K562 (cell line): ENCODE results near the gene NDUFS6.

Experiments
- HDAC6 ChIP-seq: IDR thresholded peaks from 2 replicates; pipeline ENCODE4 v1.6.1; 2012; ENCODE audit warnings: low read depth, mild to moderate bottlenecking, control low read depth, inconsistent platforms, low read length, moderate library complexity
- TF ChIP-seq, protein P1 (sequence below), 3 experiments: IDR thresholded peaks in 2 of 3; conservative IDR thresholded peaks in 1 of 3; 2 replicates each; pipeline ENCODE4 v1.5.1; 2011 to 2012; ENCODE audit warnings: low read length in 3 of 3, mild to moderate bottlenecking in 3 of 3, control low read depth in 2 of 3, improper control_type of control experiment in 1 of 3, inconsistent platforms in 1 of 3, low read depth in 1 of 3, mixed read lengths in 1 of 3, moderate library complexity in 1 of 3; ENCODE audit not compliant: insufficient read depth in 2 of 3

DNA sequence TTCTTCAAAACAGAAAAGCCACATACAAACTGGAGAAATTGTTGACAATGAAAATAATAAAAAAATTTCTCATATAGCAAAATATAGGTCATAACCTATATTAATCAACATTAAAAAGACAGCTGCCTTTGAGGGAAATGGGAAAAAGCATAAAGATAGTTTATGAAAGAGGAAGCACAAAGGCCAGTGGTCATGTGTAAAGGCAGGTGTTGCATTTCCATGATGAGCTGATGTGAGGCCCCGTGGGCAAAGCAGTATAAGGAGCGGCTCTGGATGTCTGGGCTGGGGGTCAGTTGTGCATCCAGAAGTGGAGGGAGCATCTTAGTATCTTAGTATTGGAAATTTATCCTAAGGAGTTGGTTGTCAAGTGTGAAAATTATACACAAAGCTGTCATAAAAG is 18.3 kb downstream of the NDUFS6 start:
- TF ChIP-seq HDAC6 = no peak
- TF ChIP-seq, protein P1, sequence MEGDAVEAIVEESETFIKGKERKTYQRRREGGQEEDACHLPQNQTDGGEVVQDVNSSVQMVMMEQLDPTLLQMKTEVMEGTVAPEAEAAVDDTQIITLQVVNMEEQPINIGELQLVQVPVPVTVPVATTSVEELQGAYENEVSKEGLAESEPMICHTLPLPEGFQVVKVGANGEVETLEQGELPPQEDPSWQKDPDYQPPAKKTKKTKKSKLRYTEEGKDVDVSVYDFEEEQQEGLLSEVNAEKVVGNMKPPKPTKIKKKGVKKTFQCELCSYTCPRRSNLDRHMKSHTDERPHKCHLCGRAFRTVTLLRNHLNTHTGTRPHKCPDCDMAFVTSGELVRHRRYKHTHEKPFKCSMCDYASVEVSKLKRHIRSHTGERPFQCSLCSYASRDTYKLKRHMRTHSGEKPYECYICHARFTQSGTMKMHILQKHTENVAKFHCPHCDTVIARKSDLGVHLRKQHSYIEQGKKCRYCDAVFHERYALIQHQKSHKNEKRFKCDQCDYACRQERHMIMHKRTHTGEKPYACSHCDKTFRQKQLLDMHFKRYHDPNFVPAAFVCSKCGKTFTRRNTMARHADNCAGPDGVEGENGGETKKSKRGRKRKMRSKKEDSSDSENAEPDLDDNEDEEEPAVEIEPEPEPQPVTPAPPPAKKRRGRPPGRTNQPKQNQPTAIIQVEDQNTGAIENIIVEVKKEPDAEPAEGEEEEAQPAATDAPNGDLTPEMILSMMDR (IDR thresholded peaks at IDR 0.05 in 2 of 3, conservative IDR thresholded peaks at IDR 0.05 in 1 of 3; ENCODE audit: insufficient read depth in 2 of 3, low read depth in 1 of 3, low read length in 3 of 3) = no peak
